NCI-H1105 treated with DMSO at 0.1 percent for 48 hours (cell line): Measurements from ENCODE around the gene GATA3.
"Not testable (repeated sequence)": the region's sequence is repeated elsewhere in the genome, so short reads cannot be mapped to it uniquely, and the experiment has no call there.

ENCODE experiments used
- DNase-seq: peaks from one replicate; lab custom pipeline; 2025; lab: John Stamatoyannopoulos, UW

GATA3 gene

DNA sequence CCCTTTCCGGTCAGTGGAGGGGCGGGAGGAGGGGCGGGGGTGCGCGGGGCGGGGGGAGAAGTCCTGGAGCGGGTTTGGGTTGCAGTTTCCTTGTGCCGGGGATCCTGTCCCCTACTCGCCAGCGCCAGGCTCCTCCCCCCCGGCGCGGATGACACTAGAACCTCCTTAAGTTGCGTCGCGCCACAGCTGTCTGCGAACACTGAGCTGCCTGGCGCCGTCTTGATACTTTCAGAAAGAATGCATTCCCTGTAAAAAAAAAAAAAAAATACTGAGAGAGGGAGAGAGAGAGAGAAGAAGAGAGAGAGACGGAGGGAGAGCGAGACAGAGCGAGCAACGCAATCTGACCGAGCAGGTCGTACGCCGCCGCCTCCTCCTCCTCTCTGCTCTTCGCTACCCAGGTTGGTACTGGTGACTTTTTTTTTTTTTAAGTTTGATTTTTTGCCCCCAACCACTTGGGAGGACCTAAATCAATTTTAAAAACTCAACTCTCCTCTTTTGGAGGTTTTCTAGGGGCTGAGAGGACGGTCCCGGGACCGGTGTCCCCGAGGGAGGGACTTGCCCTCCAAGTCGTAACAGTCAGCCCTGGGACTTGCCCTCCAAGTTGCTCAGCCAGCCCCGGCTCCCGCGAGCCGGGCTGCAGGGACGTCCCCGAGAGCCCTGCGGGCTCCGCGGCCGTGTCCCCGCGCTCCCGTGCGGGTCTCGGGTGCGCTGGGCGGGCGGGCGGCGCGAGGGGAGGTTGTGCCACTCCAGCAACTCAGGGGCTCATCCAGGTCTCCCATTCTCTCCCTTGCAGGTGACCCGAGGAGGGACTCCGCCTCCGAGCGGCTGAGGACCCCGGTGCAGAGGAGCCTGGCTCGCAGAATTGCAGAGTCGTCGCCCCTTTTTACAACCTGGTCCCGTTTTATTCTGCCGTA lies at the start of gene GATA3:
Gene GATA3 (plus strand): TSS at position 195 of the 914 bp plus-strand sequence. CDS start 968 bp downstream, outside the sequence.
- no peak for DNase-seq

DNA sequence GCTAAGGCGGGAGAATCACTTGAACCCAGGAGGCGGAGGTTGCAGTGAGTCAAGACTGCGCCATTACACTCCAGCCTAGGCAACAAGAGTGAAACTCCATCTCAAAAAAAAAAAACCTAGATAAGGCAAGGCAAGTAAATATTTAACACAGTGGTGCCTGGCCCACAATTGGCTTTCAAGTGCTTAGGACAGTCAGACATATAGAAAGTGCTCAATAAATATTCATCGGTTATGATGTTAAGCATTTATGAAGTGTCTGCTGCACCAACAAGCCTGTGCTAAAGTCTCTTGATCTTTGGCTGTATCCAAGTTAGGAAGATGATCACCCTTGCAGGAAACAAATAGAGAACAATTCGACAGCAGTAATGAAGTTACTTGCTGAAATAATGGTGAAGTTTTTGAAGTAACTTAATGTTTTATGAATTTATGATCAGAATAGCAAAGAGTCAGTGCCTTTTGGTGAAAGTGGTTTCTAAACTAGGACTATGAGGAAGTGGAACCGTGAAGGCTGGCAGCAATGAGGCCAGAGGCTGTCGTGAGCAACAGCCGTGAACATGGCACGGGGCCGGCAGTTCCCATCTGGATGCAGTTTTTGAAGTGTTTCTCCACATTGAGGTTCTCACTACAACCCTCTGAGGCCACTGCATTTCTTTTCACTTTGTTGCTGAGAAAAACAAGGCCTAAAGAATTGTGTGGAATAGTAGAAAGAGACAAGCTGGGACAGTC lies 48.1 kb upstream of the GATA3 start:
- DNase-seq = no peak

DNA sequence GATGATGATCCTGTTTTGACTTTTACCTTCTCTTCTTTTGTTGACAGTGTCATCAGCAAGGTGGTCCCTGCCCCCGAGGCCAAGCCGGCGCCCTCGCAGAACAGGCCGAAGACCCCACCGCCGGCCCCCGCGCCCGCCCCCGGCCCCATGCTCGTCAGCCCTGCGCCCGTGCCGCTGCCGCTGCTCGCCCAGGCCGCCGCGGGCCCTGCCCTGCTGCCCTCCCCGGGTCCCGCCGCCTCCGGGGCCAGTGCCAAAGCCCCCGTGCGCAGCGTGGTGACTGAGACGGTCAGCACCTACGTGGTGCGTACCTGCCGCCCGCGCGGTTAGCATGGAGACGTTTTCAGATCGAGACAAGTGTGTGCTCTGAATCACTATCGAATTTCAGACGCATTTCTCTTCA lies 45.5 kb upstream of the GATA3 start:
- DNase-seq = no peak

DNA sequence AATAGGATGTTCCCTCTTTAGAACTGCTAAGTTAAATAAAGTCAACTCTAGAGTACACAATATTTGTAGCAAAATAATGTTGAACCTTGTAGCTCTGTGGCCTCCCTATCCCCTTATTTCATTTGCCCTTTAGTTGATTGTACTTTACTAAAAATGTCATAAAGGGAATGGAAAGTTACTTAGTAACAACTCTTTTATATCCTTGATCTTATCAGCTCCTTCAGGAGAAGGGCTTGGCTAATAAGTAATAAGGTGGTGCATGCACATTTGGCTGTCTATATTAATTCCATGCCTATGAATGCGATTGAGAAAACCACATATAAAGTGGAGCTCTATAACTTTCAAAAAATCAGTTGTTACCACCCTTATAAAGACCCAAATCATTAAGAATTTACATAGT lies 41.5 kb upstream of the GATA3 start:
- DNase-seq = no peak

DNA sequence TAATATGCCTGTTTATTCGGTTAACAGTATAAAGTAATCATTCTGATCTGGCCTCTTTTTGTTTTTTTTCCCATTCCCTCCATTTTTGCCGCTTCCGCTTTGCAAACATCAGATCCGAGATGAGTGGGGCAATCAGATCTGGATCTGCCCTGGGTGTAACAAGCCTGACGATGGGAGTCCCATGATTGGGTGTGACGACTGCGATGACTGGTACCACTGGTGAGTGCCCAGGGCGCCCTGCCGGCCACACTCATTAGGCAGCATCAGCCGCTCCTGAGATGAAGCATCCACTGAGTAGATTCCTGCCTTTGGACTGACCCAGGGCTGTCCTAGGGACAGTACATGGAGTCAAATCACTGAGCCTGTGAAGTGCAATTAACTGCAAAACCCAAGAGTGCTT lies 40.9 kb upstream of the GATA3 start:
- no peak for DNase-seq

DNA sequence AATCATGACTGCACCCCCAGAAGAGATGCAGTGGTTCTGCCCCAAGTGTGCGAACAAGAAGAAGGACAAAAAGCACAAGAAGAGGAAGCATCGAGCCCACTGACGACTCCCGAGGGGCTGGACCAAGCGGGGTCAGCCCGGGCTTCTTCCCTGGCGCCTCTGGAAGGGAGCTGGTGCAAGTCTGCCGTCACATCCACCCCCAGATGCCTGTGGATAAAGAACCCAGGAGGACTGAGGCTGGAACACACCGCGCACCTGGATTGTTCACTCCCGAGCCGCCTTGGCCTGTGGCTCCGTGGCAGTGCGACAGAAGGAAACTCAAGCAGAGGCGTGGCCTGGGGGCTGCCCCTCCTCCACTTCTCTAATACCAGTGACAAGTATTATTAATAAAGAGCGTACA lies 39.8 kb upstream of the GATA3 start:
- DNase-seq = no peak

DNA sequence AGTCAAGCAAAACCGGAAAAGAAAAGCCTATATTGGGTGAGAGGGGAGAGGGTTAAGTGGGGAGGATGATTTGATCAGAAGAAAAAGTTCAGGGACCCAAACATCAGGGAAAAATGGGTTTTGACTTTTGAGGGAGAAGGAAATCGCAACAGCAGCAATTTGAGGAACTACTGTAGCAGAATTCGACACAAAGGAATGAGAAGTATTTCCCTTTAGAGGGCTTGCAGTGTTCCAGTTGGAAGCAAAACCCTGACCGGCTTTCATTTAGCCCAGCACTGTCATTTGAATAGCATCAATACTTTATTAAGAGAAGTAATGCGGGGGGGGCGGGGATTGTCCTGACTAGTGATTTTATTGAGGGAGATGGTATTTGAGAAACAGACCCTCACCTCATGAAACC lies 37.2 kb upstream of the GATA3 start:
- DNase-seq = no peak

DNA sequence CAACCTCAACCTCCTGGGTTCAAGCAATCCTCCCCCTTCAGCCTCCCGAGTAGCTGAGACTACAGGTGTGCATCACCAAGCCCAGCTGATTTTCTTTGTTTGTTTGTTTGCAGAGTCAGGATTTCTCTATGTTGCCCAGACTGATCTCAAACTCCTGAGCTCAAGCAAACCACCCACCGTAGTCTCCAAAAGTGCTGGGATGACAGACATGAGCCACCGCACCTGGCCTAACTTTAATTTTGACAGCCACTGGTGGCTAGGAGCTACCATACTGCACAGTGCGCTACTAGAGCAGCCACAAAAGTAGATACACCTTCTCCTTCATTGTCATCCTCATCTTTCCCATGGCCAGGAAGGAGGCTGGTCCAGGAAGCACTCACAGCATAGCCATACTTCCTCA lies 31.2 kb upstream of the GATA3 start:
- DNase-seq = no peak

DNA sequence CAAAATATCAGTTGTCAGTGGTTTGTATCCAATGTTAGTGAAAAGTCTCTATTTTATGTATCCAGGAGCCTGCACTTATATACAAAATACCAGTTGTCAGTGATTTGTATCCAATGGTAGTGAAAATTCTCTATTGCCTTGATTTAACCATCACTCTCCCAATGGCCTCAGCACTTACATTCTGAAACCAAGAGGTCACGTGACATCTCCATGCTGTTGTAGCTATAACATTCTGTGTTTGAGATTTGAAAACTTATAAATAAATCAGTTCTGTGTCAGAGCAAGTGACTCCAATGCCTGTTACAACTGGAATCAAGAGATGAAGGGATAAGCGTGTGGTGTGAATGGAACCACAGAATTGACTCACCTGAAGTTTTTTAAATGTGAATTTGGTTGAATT lies 30.6 kb upstream of the GATA3 start:
- DNase-seq = no peak

DNA sequence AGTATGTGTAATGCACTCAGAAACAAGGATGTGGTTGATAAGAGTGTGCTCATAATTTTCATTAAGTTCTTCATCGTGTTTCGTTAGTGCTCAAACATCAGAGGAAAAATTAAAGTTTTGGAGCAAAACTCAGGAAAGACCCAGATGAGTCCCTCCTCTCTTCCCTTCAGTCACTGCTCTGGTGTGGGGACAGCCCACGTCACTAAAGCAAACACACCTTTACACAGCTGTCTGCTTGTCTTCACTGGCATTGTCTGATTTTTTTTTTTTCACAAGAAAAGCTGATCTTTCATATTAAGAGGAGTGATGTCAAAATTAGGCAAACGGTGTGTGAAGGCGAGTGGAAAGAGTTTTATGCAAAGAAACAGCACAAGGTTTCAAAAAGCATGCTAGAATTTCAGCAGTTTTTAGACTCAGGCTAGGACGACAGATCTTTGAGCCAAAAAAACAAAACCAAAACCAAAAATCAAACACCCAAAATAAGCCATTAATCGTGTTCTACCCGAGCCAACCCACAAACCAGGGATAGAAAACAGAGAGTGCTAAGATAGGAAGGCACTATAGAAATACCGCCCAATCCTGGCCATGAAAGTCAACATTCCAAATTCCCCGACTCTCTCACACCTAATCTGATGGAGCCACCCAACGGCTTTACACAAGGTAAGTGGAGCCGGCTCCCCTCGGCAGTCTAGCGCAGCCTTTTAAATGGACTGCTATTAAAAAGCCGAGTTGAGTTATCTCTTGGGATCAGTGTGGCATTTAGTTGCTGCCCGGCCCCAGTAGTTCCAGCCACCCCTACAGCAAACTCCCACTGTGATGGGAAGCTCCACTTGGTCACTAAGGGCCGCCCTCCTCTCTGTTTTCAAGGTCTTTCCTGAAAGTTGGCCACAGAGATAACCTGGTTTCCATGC lies 27.9 kb upstream of the GATA3 start:
- peak; percentile 7 for DNase-seq

DNA sequence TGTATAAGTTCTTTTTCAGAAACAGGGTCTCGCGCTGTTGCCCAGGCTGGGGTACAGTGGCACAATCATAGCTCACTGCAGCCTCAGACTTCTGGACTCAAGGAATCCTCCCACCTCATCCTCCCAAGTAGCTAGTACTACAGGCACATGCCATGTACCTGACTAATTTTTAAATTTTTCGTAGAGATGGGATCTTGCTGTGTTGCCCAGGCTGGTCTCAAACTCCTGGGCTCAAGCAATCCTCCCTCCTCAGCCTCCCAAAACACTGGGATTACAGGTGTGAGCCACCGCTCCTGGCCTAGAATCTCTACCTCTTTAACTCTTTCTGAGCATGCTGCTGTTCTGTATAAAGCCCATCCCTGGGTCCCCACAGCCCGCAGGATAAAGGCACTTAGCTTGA lies 23.3 kb upstream of the GATA3 start:
- DNase-seq = not testable (repeated sequence)

DNA sequence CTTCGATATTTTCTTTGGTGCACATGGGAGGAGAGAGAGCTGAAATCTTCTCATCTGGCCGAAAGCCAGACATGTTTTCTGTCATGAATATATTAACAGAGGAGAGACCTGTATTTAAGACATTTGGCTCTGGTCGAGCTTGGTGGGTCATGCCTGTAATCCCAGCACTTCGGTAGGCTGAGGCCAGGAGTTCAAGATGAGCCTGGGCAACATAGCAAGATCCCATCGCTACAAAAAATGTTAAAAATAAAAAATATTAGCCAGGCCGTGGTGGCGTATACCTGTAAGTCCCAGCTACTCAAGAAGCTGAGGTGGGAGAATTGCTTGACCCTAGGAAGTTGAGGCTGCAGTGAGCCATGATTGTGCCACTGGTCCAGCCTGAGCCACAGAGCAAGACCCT lies 21.9 kb upstream of the GATA3 start:
- no peak for DNase-seq

DNA sequence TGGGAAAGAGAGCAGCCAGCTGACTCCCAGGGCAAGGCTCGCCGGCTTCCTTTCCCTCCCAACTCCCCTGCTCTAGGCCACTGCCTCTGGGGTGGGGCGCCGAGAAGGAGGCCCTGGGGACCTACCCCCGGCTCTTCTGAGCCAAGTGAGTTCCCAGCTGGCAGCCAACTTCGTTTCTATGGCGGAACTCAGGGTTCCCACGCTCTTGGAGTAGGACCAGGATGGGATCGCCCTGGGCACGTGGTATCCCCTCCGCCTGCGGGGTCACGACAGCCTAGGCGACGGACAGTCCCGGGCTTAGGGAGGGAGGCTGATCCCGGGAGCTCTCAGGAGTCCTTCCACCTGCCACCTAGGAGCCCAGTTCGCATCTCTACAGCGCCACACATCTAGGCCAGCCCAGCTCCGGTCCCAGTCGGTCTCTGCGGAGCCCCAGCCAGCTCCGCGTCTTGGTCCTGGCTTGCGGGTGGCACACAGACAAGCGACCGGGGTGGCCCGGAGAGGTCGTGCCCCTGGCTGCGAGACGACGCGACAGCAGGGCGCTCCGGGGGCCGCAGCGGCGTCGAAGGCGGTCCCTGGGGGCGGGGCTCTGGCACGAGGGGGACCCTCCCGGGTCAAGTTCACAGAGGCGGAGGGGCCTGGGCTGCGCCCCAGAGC lies 20.5 kb upstream of the GATA3 start:
- no peak for DNase-seq

DNA sequence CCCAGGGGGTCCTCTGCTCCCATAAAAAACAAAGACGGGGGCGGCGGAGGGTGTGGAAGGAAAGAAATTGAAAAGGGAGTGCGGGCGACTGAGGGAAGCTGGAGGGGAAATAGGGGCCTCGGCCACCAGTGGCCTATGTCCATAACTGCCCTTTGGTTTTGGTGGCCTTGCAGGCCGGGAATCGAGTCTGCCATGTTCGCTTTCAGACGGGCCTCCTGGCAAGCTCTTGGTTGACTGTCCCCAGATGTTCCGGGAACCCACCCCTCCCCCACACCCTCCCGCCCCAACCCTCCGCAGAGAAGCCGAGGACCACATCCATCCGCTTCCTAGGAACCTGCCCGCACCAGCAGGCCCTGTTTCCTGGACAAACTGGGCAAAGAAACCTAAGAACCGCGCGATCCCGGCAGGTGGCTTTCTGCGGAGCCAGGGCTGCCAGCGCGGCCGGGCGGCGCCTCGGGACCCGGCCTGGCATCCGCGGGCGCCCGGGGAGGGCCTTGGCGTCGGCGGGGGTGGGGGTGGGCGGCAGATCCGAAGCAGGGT lies 20.0 kb upstream of the GATA3 start:
- no peak for DNase-seq

DNA sequence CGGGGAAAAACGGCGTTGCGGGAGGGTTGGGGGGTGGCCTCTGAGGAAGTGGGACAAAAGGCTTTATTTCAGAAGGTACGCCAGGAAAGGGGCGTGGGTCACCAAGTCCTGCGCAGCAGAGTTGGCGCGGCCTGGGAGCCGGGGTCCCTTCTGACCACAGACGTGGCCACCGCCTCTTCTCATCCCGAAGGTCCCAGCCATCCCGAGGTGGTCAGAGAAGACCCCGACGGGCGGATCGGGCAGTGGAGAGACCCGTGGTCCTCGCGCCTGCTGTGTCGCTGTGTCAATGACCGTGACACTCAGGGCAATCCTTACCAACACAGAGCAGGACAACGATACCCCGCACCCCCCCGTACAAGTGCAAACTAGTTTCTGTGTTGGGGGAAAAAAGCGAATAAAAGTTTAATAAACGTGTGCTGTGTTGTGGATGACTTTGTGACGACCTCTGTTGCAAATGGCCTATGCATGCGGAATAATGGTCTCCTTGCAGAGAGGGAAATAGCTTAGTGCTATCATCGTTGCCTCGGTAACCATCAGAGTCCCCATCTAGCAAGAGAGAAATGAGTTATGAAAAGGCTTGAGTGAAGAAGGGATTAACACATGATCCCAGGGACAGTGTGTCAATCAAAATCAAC lies 19.4 kb upstream of the GATA3 start:
- DNase-seq = peak; percentile 33

DNA sequence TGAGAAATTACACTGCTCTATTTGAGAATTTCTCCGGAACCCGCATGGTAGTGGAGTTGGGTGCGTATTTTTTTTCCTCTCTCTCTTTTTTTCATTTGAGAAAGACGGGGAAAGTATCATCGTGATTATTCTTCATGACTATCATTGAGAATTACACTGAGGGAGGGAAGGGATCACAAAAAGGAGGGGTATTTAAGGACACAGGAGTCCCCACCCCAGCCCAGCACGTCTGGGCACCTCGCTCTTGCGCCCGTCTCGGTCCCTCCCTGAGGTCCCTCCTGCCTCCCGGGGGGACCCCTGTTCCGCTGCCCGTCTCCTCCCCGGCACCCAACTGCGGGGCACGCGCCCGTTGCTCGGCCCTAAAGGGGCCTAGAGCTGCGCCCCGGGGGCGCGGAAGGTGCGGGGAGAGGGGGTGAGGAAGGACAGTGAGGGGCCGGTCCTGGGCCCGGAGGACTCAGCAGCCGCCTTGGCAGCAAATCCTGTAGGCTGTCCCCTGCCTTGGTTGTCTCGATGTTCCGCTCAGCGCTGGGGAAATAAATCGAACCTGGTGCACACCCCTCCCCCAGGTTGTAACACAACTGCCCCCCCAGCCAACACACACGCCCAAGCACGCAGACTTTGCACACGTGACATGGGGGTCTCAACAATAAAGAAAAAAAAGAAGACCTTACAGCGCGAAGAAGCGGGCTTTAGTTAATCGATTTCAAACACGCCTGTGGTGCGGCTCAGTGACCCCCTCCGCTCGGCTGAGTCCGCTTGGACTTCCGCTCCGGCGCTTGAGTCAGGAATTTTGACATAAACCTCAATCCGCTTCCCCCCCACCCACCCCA lies 18.6 kb upstream of the GATA3 start:
- no peak for DNase-seq

DNA sequence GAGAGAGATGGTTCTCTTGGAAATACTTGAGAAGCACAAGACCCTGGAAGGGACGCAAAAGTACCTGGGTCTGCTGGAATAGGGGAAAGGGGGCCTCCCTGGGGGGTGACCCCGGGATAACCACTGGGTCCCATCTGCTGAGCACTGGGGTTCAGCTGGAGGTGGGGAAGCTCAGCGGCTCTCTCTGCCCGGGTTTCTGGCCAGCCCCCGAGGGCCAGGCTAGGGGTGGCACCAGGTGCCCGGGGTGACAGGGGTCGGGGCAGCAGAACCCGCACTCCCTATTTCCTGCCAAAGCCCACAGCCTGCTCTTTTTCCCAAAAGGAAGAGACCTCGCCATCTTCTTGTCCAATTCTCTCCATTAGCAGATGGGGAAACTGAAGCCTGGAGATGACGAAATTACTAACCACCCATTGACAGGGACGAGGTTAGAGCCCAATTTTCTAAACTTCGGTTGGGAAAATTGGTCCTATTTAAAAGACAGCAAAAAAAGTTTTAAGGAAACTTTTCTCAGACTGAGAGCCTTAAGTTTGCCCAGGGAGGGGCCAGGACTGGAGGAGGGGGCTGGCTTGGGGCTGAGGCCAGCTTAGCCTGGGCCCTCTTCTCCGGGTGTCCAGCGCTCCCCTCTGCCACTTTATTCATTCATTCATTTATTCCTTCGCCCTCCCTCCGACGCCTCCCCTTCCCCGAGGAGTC lies 17.8 kb upstream of the GATA3 start:
- no peak for DNase-seq

DNA sequence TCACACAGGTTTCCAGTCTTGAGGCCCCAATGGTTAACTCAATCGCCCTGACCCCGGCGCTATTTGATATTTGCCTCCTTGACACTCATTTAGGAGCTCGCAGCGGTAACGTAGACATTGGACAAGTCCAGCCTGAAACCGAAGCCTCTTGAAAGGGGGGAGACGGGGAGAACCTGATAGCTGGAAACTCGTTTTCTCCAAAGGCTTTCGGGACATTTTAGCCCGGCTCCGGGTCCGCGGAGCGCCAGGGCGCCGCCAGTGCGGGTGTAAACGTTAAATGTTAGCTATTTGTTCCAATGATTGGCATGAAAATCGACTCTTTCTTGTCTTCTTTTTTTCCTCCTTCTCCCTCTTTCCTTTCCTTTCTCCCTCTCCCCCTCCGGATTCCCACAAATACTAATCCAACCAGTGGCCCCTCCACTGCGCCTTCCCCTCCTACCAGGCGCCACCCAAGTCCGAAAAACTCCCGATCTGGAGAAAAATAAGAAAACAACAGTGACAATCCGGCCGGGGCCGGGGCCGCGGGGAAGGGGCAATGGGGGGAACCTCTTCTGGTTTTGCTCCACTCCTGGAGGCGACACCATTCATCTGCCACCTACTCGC lies 17.2 kb upstream of the GATA3 start:
- no peak for DNase-seq
